Putamen (tissue), 1 donor: Measurements from ENCODE around the gene NUP160.
"Not testable (repeated sequence)": the region's sequence is repeated elsewhere in the genome, so short reads cannot be mapped to it uniquely, and the experiment has no call there.

Experiments used
- DNase-seq: peaks from one replicate; pipeline ENCODE4 v3.0.0-alpha.2; 2016; ENCODE audit warnings: low spot score

The NUP160 gene

GRCh38 chr11:47861728-47862127 lies 13.6 kb upstream of the NUP160 start:
- no peak for DNase-seq

DNA sequence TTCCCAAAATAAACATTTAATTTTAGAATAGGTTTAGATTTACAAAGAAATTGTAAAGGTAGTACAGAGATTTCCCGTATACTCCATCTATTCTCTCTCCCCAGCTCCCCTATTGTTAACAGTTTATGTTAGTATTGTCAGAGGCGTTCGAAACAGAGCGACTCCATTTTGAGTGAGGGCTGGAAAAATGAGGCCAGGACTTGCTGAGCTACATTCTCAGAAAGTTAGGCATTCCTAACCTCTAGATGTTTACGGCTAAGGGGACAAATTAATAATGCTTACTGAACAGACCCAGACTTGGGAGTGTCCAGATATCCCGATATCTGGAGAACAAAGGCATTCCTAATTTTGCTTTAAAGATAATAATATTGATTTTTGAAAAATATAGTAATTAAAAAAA lies 12.4 kb upstream of the NUP160 start:
- no peak for DNase-seq

GRCh38 chr11:47857892-47858543 lies 9.9 kb upstream of the NUP160 start:
- no peak for DNase-seq

DNA sequence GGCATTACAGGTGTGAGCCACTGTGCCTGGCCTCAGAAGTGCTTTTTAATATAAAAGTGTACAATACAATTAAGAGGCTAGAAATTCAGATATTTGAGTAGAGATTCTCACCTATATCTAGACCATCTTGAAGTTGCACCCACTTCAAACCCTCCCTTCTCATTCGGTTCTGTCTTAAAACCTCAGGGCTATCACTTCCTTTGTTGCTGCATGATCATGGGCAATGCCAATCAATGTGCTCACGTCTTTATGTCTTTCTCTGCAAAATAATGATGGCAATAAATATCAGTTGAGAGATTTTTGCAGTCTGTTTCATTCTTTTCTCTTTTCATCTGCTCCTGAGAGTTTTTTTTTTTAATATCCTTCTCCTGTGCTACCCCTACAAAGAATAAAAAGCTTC lies 9.3 kb upstream of the NUP160 start:
- DNase-seq: no peak

DNA sequence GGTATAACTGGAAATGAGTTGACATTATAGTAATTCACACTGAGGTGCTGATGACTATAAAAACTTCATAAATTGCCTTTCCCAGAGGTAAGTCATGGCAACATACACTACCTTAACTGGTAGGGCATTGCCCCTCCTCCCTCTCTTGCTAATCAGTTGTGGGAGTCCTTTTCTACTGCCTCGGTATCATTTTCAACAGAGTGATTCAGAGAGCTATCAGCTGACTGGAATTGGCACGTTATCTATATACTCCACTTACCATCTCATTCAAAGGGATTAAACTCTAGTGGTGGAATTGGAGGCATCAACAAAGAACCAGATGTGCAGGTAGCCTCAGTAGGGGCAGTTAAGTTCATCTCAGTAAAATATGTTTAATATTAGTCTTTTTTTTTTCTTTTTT lies 8.0 kb upstream of the NUP160 start:
- no peak for DNase-seq

- DNase-seq: no peak
Measured at GRCh38 chr11:47854667-47855066, 6.5 kb upstream of the NUP160 start.

DNA sequence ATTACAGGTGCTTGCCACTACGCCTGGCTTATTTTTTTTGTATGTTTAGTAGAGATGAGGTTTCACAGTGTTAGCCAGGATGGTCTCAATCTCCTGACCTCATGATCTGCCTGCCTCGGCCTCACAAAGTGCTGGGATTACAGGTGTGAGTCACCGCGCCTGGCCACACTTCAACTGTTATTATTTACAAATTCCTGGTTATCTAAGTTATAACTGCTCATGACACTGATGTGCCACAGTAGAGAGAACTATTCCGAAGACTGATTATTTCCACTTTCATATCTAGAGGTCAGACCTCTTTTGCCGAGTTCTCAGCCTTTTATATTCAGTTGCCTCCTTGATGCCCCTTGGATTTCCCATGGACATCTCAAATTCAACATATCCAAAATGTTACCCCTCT lies 3.9 kb upstream of the NUP160 start:
- no peak for DNase-seq

- no peak for DNase-seq
Measured at GRCh38 chr11:47850337-47850736, 2.2 kb upstream of the NUP160 start.

GRCh38 chr11:47848700-47849155 lies 578 bp upstream of the NUP160 start:
- DNase-seq: no peak

GRCh38 chr11:47847537-47847891 lies 636 bp downstream of the NUP160 start:
- no peak for DNase-seq

GRCh38 chr11:47846998-47847397 lies 1.2 kb downstream of the NUP160 start:
- no peak for DNase-seq

GRCh38 chr11:47843361-47844055 lies 4.6 kb downstream of the NUP160 start:
- DNase-seq: no peak

DNA sequence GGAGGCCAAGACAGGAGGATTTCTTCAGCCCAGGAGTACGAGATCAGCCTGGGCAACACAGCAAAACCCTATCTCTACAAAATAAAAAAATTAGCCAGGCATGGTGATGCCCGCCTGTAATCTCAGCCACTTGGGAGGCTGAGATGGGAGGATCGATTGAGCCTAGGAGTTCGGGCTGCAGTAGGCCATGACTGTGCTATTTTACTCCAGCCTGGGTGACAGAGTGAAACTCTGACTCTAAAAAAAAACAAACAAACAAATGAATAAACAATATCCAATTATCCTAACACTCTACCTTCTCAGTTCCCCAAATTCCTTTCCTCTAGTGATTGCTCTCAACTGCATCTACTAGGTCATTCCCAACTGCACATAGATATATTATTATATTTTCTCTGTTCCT lies 5.4 kb downstream of the NUP160 start:
- no peak for DNase-seq

DNA sequence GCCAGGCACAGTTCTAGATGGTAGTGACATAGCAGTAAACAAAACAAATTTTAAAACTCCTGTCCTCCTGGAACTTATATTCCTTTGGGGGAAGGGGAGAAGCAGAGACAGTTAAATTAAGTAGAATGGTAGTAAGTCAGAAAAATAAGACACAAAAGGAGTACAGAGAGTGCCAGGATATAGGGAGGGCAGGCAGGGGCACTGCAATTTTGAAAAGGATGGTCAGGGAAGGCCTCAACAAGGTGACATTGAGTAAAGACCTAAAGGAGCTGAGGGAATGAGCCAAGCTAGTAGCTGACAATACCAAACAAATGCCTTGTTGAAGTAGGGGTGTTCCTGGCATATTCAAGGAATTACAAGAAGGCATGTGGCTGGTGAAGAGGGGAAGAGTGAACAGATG lies 10.2 kb downstream of the NUP160 start:
- DNase-seq: no peak

DNA sequence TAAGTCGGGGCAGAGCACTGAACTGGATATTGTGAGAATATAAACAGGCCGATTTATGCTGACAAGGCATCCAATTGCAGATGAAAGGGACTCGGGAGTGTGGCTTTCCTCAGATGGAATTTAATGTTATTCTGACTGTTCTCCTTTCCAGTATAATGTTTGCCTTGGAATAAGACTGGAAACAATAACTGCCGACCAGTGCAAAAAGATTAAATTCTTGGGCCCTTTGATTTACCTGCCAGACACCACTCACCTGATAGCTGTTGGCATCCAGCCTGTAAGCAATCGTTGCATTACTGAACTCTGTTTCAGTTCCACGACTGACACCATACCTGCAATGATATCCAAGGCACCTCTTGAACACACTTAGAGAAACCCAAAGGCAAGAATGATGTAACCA lies 10.9 kb downstream of the NUP160 start:
- no peak for DNase-seq

DNA sequence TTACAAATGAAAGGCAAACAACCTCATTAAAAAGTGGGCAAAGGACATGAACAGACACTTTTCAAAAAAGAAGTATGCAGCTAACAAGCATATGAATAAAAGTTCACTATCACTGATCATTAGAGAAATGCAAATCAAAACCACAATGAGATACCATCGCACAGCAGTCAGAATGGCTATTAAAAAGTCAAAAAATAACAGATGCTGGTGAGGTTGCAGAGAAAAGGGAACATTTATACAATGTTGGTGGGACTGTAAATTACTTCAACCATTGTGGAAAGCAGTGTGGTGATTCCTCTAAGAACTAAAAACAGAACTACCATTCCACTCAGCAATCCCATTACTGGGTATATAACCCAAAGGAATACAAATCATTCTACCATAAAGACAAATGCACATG lies 18.1 kb downstream of the NUP160 start:
- DNase-seq: not testable (repeated sequence)

- no peak for DNase-seq
Measured at GRCh38 chr11:47828284-47828683, 19.9 kb downstream of the NUP160 start.

DNA sequence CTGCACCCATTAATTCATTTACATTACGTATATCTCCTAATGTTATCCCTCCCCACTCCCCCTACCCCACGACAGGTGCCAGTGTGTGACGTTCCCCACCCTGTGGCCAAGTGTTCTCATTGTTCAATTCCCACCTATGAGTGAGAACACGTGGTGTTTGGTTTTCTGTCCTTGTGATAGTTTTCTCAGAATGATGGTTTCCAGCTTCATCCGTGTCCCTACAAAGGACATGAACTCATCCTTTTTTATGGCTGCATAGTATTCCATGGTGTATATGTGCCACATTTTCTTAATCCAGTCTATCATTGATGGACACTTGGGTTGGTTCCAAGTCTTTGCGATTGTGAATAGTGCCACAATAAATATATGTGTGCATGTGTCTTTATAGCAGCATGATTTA lies 25.5 kb downstream of the NUP160 start:
- DNase-seq: not testable (repeated sequence)

DNA sequence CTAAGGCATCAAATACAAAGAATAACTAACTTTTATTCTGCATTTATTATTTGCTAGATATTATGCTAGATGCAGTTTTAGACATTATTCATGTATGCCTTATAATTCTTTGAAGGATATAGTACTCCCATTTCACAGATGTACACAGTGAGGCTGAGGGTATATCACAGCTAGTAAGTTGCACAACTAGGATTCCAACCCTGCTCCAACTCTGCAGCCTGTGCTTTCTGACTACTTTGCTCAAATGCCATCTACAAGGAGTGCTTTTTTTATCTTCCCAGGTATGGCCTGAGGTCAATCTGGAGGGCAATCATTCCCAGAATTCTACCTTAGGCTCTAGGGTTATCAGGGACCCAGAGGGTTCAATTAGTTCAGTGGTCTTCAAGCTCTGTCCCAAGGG lies 28.4 kb downstream of the NUP160 start:
- no peak for DNase-seq

GRCh38 chr11:47800759-47801158 lies 47.4 kb downstream of the NUP160 start:
- DNase-seq: no peak

DNA sequence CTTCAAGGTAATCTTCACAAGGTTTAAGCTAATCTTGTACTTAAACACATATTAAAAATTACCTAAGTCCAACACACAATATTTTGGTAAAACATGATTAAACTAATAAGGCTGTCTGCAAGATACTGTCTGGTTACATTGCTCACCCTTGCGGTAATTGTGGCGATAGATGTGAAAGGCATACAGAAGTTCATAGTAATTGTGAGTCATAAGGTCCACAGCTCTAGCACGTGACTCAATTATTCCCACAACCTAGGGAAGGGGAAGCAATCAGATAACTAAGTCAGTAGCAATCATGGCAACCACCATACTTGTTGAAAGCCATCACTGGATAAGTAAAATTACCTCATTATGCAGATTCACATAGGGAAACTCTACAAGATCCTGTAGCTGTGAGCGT lies 50.5 kb downstream of the NUP160 start:
- DNase-seq: no peak

GRCh38 chr11:47791774-47792430 lies 56.2 kb downstream of the NUP160 start:
- DNase-seq: no peak

DNA sequence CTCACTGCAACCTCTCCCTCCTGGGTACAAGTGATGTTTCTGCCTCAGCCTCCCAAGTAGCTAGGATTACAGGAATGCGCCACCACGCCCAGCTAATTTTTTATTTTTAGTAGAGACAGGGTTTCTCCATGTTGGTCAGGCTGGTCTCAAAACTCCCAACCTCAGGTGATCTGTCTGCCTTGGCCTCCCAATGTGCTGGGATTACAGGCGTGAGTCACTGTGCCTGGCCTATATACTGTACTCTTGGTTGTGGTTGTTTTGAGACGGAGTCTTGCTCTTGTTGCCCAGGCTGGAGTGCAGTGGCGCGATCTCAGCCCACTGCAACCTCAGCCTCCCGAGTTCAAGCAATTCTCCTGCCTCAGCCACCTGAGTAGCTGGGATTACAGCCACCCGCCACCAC lies 58.1 kb downstream of the NUP160 start:
- not testable (repeated sequence) for DNase-seq
